ENCODE measurements around the gene CACNA1C.
"Not testable (repeated sequence)": the region's sequence is repeated elsewhere in the genome, so short reads cannot be mapped to it uniquely, and the experiment has no call there.

CACNA1C gene

GRCh38 chr12:2234091-2234490 lies 181.3 kb downstream of the CACNA1C start:
- no peak for DNase-seq (ENCODE audit: low spot score)

DNA sequence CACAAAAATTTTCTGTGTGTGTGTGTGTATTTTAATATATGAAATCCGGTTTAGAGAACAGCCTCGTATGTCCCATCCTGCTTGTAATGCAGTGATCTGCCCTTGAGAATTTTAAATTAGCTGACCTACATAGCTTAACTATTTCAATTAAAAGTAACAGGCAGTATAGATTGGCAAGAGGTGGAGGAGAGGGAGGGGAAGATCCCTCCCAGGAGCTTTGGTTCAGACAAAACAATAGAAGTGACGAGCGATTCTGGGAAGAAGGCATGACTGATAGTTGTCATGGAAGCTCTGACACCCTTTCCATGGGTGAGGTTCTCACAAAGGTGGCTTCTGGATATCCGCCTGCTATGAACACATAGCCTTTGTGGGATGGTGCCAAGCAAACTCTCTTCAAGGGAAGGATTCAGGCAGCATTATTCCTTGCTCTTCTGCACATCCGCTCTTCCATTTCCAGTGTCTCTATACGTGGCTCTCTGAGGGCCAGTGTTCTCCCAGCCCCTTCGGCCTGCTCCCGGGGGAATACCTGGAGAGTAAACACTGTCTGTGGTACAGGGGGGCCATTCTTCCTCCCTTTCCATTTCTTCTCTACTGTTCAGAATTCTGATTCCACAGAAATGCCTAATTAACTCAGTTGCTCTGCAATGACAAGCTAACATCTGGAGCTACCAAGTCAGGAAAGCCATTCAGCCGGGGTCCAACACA lies 182.0 kb downstream of the CACNA1C start:
- no peak for DNase-seq (ENCODE audit: low spot score)

DNA sequence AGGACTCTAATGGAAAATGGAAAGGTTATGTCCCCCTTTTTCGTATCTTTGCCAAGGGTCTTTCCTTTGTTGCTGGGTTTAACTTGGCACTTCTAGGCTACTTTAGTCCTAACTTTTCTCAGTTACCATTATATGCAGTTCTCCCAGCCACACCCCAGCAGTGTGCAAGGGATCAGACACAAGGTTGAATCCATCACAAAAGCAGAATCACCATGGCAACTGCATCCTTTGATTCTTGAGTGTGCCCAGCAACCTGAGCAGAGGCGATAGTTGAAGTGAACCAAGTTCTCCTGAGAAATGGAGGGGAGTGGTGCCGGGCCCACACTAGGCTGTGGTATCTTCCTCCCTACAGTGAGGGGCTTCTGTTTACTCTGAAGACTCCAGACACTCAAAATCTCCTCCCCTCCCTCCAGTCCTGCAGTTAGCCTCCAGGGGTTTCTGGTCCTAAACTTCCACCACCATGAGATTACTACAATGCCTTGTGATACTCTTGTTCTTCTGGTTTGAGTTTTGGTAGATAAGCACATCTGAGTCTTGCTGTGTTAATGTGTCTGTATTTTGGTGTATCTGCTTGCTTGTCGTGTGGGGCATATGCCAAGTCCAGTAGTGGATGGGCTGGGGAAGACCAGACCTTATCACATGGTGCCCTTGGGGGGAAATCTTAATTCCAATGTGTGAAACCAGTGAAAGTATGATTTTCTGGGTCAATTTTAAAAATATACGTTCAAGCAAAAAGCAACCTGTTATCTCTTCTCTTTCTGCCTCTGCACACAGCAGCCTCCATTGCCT lies 183.9 kb downstream of the CACNA1C start:
- no peak for DNase-seq (ENCODE audit: low spot score)

GRCh38 chr12:2238111-2238510 lies 185.3 kb downstream of the CACNA1C start:
- no peak for DNase-seq (ENCODE audit: low spot score)

DNA sequence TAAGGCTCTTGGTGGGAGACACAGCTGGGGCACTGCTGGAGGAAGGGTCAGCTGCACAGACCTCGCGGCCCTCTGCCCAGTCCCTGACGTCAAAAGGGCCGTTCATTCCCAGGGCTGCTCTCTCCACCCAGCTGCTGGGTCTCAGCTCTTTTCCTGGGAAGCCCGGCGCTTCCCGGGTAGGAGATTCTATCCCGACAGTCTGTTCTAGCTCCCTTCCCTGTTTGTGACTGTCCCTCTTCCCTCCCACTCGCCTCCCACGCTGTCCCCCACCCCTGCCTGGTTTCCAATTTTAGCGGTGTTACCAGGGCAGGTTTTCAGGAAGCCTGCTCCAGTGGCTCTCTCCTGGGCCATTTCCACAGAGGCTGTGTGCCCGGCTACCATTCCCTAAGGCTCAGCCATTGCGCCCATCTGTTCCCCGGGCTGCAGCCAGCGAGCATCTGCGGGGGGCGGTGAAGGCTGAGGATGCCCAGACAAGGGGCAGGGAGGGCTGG lies 186.6 kb downstream of the CACNA1C start:
- no peak for DNase-seq (ENCODE audit: low spot score)

- no peak for DNase-seq (ENCODE audit: low spot score)
These were observed 187.6 kb downstream of the CACNA1C start for GRCh38 chr12:2240390-2240789.

GRCh38 chr12:2240984-2241383 lies 188.2 kb downstream of the CACNA1C start:
- DNase-seq (ENCODE audit: low spot score): no peak

GRCh38 chr12:2242216-2242615 lies 189.4 kb downstream of the CACNA1C start:
- no peak for DNase-seq (ENCODE audit: low spot score)

- no peak for DNase-seq (ENCODE audit: low spot score)
These were observed 190.0 kb downstream of the CACNA1C start for GRCh38 chr12:2242816-2243215.

DNA sequence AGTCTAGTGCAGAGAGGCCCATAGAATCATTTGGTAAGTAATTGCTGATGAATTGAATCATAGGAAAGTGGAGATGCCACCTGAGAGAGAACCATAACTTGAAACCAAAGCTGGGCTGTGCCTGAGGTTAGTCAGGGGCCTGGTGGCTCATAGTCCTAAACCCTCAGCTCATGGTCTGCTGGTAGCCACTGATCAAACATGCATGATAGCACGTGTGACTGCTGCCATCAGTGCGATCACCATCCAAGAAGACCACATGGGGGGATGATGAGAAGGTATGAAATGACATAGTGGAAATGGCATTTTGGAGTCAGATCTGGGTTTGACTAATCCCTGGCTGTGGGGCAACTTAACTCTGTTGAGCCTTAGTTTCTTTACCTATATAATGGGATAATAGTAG lies 190.5 kb downstream of the CACNA1C start:
- no peak for DNase-seq (ENCODE audit: low spot score)

GRCh38 chr12:2244013-2244861 lies 191.4 kb downstream of the CACNA1C start:
- peak; percentile 91 for DNase-seq (ENCODE audit: low spot score)

GRCh38 chr12:2246358-2246757 lies 193.6 kb downstream of the CACNA1C start:
- DNase-seq (ENCODE audit: low spot score): no peak

DNA sequence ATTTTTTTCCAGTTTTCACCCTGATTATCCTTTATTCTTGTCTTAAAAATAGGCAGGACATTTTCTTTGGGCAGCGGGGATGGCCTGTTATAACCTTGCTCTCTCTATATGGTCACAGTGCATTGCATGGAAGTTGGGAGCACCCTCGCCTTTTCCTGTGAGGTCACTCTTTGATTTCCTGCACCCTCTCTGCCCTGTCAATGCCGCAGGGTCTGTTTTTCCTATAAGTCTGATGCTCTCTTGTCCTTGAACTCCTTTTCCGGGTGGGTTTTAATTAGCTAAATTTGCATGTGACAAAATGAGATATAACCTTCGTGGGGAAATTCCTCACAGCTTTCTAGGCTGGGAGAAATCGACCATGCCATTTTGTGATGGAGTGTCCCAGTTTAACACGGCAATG lies 194.3 kb downstream of the CACNA1C start:
- no peak for DNase-seq (ENCODE audit: low spot score)

- DNase-seq (ENCODE audit: low spot score): no peak
These were observed 194.8 kb downstream of the CACNA1C start for GRCh38 chr12:2247596-2247995.

DNA sequence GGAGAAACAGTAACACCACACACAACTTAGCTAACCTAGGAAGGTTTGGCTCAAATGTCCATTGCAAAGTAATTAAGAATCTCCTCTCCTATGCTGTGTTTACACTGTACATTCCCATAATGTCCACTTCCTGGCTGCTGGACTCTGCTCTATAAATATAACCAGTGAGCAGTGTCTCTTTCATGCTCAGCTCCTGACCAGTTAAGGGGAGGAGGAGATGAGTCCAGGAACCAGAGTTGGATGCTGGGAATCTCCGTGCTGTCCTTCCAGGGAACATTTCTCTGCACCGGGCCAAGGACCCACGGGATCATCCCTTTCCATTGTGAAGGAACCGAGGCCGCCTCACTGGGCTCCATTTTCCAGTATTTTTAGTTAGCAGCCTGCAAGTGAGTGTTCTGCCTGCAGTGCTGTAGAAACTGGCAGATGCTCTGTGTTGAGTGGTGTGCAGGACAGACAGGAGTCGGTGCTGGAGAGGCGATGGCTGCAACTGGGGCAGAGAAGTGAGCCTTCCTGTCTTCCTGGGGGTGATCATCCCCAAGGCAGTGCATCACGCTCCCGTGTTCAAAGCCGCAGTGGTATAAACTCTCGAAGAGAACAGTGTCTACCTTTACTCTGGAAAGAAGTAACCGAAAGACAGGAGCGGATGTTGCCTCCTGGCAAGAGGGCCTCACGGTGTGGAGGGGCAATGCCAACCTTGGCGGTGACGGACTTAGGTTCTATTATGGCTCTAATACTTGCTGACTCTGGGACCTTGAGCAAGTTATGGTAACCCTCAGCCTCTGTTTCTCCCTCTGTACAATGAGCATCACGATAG lies 195.5 kb downstream of the CACNA1C start:
- DNase-seq (ENCODE audit: low spot score): no peak

DNA sequence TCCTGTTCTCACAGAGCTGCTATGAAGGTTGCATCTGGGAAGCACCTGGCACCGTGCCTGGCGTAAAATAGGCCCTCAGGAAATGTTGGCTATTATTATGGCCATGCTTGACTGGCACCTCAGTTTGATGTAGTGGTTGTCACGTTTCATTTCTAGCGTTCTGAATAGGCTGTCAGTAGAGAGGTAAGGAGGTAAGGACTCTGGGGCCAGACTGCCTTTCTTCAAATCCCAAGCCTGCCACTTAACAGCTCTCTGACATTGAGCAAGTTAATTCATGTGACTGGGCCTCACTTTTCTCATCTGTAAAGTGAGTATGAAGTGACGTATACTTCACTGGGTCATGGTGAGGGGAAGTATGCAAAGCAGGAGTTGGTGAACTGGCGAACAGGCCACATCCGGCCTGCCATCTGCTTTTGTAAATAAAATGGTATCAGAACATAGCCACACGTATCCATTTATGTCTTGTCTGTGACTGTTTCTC lies 196.2 kb downstream of the CACNA1C start:
- no peak for DNase-seq (ENCODE audit: low spot score)

GRCh38 chr12:2250797-2251196 lies 198.0 kb downstream of the CACNA1C start:
- DNase-seq (ENCODE audit: low spot score): no peak

DNA sequence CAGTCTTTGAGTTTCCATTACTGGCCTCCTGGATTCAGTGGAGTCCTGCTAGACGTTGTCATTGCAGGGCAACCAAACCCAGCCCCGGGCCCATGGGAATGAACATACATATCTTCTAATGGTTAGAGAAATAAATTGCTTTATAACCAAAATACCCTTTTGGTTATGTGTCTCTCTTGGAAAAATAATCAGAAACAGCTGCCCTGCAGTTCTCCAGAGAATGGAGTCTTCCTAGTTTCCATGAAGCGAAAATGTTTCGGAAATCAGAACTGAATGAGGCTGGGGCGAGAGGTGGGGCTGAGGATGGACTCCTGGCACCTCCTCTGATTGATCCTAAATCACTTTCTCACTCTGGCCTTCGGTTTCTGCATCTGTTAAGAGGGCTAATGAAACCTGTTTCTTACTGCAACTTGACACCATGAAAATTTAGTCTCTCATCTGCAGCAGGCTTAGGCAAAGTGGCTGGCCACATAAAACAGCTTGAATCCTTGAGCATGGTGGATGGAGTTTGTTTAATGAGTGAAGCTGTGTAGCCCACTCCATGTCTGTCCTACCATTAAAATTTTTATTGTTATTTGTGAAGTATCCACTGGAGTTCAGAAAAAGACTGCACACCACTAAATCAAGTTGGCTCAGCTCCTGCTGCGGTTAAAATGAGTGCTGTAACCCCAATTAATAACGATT lies 198.9 kb downstream of the CACNA1C start:
- no peak for DNase-seq (ENCODE audit: low spot score)

DNA sequence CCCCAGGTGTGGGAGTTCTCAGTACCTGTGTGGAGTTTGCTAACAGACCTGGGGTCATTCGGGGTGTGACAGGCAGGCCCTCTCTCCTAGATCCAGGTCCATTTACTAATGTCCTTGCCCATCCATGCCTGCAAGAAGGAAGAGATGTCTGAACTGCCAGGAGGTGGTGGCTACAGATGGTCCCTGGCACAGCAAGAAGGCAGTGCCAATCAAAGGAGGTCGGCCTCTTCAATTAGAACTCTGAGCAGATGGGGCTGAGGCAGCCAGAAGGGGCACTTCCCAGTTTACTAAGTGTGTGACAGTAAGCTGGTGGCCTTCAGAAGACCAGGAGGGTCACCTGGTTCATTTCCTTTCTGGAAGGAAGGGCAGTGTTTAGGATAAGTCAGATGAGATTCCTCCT lies 202.5 kb downstream of the CACNA1C start:
- no peak for DNase-seq (ENCODE audit: low spot score)

DNA sequence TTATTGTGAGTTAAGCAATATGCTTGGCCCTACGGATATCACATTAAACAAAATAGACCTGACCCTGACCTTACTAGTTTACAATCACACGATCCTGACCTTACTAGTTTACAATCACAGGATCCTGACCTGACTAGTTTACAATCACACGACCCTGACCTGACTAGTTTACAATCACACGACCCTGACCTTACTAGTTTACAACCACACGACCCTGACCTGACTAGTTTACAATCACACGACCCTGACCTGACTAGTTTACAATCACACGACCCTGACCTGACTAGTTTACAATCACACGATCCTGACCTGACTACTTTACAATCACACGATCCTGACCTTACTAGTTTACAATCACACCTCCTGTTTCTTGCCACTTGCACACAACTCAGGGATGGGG lies 202.9 kb downstream of the CACNA1C start:
- DNase-seq (ENCODE audit: low spot score): not testable (repeated sequence)

DNA sequence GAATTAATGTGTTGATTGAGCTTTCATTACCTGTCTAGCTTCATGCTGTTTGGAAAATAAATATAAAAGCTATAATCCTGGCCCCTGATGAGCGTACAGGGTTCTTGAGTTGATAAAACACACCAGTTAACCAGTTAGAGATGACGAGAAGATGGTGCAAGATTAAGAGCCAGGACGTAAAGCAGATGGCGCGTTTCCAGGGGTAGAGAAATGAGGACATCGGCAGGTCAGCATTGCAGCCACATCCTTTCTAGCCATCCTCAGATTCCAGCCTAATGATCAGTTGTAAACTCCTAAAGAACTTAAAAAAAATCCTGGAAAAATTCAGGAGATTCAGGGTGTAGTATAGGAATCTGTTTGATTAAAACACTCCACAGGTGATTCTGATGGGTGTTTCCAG lies 203.7 kb downstream of the CACNA1C start:
- no peak for DNase-seq (ENCODE audit: low spot score)
